Measurements from ENCODE around the gene GRIK4. TPM values are rescaled to one million over a fixed set of nuclear protein-coding genes. Genes with fewer than 3 reads are reported as not detected.

Gene GRIK4
- total and polyA plus RNA-seq, 2 of the 4 experiments (the other 2 are of a cell fraction), result 0.18 to 0.38 TPM

- TF ChIP-seq ELK1 (IDR thresholded peaks at IDR 0.05; ENCODE audit: borderline replicate concordance, low read depth, low read length), result no peak
Observed at GRCh38 chr11:120527111-120527761, 15.7 kb downstream of the GRIK4 start (continued).

GRCh38 chr11:120528749-120529148, 17.2 kb downstream of the GRIK4 start:
- Histone ChIP-seq H2AK9ac (replicated peaks; ENCODE audit: low read depth, low read length, poor library complexity) (no peak overlapping the region), H4K20me1 (ENCODE audit: insufficient read depth, low read length) (no peaks in the 10 kb centered on the region), H3K9me1 (ENCODE audit: insufficient read depth, low read length) (peaks cover 6% of the 10 kb centered on the region; the same call in 1 of the 2 replicates), H3K14ac (replicated peaks; ENCODE audit: low read depth, low read length) (no peak overlapping the region), H2BK20ac (ENCODE audit: low read depth, low read length) (no peak overlapping the region), H4K91ac (ENCODE audit: insufficient read depth, low read depth, low read length) (no peak overlapping the region), H3K36me3 (ENCODE audit: control insufficient read depth, insufficient read depth, low read length) (no peaks in the 10 kb centered on the region), H4K8ac (ENCODE audit: low read depth in 2 of 2, low read length in 2 of 2) (no peak overlapping the region), H2BK120ac (ENCODE audit: low read depth, low read length) (no peak overlapping the region), H3K4me1 (ENCODE audit: control insufficient read depth, insufficient read depth, low read length) (peaks cover 12% of the 10 kb centered on the region), H3K27ac (ENCODE audit: insufficient read depth, low read length) (no peak overlapping the region), H3K18ac (ENCODE audit: low read depth, low read length) (no peak overlapping the region), H3K79me1 (ENCODE audit: low read depth in 1 of 2, low read length in 2 of 2) (no peaks in the 10 kb centered on the region), H3K4me2 (ENCODE audit: low read depth, low read length) (no peak overlapping the region), H3K9ac (ENCODE audit: low read depth, low read length) (no peak overlapping the region), H3K9me3 (ENCODE audit: control insufficient read depth, insufficient read depth, low read length) (no peaks in the 10 kb centered on the region), H3K23ac (ENCODE audit: low read depth, low read length) (no peak overlapping the region), H4K5ac (ENCODE audit: low read depth, low read length) (no peak overlapping the region), H3K4ac (ENCODE audit: low read depth, low read length) (no peak overlapping the region), H3K56ac (ENCODE audit: extremely low read depth, insufficient read depth, low read length) (no peak overlapping the region), H2BK15ac (ENCODE audit: low read depth, low read length) (no peak overlapping the region), H2AFZ (replicated peaks; ENCODE audit: low read length, poor library complexity) (no peak overlapping the region), H3K27me3 (ENCODE audit: control insufficient read depth, insufficient read depth, low read length) (no peaks in the 10 kb centered on the region; the same call in 1 of the 2 replicates), H3K4me3 (ENCODE audit: insufficient read depth, low read depth, low read length) (no peak overlapping the region), H2AK5ac (ENCODE audit: low read depth, low read length) (no peak overlapping the region), H2BK5ac (ENCODE audit: low read depth, low read length, poor library complexity, severe bottlenecking) (no peak overlapping the region)
- ChIA-PET CTCF (no interaction called here), POLR2A (ENCODE audit: unreplicated experiment) (no interaction called here)
- intact Hi-C loops (cut with micrococcal nuclease) (no loop called here), dilution Hi-C loops (cut with HindIII; ENCODE audit: low sequenced_read_pairs, unreplicated experiment) (no loop called here), in situ Hi-C loops (cut with MboI; ENCODE audit: low sequenced_read_pairs) (no loop called here)
- TF ChIP-seq CHD1 (IDR thresholded peaks at IDR 0.05; ENCODE audit: low read depth, low read length) (no peak), USF2 (IDR thresholded peaks at IDR 0.05; ENCODE audit: low read depth, low read length) (no peak), RCOR1 (IDR thresholded peaks at IDR 0.05; ENCODE audit: insufficient replicate concordance, low read length) (no peak), MXI1 (IDR thresholded peaks at IDR 0.05; ENCODE audit: borderline replicate concordance, low read depth, low read length) (no peak), BHLHE40 (IDR thresholded peaks at IDR 0.05; ENCODE audit: low read depth, low read length) (no peak), CEBPB (IDR thresholded peaks at IDR 0.05; ENCODE audit: low read depth, low read length) (no peak), SMC3 (IDR thresholded peaks at IDR 0.05; ENCODE audit: low read depth, low read length) (no peak), RFX5 (IDR thresholded peaks at IDR 0.05; ENCODE audit: low read depth, low read length) (no peak), MAFK (IDR thresholded peaks at IDR 0.05; ENCODE audit: low read depth, low read length) (no peak), CTCF (conservative IDR thresholded peaks at IDR 0.05; ENCODE audit: low read depth, low read length) (no peak)
- WGBS, 2 experiments (ENCODE audit: extremely low coverage in 2 of 2, insufficient read length in 1 of 2), result 59% methylated on average over 2 of the region's 4 CpGs; no CpG with 5 or more reads in 1 of the 2 experiments
- no TSS peak for BruUV-seq (replicated peaks)
- DNase-seq (no peak), ATAC-seq (ENCODE audit: low read depth) (no peak)
